Calu3 (cell line): ENCODE data around the gene MAD2L2. TPM values are rescaled to one million over a fixed set of nuclear protein-coding genes. Genes with fewer than 3 reads are reported as not detected.

Experiments used
- BruUV-seq: library from RNA; stranded (reverse); fragments of 400-500 nt; replicated peaks from 2 replicates; lab custom pipeline; 2021; lab: Mats Ljungman, UMichigan
- CTCF ChIA-PET: fragments of 300-600 bp; sonication (Branson Sonifier 250); formaldehyde crosslinking; loops from one replicate; lab custom pipeline; 2022; ENCODE audit warnings: antibody characterized with exemption; lab: Charles Lee
- DNase-seq: peaks from one replicate; pipeline ENCODE4 v3.0.0; 2022
- H3K27ac Mint-ChIP-seq: one replicate; pipeline ENCODE4 v1.8.0; 2022; ENCODE audit warnings: mixed read lengths; ENCODE audit not compliant: unreplicated experiment
- H3K27me3 Mint-ChIP-seq: one replicate; pipeline ENCODE4 v1.8.0; 2022; ENCODE audit warnings: mixed read lengths; ENCODE audit not compliant: unreplicated experiment
- H3K36me3 Mint-ChIP-seq: one replicate; pipeline ENCODE4 v1.8.0; 2022; ENCODE audit warnings: mild to moderate bottlenecking, moderate library complexity, mixed read lengths; ENCODE audit not compliant: insufficient read depth, unreplicated experiment
- H3K4me1 Mint-ChIP-seq: one replicate; pipeline ENCODE4 v1.8.0; 2022; ENCODE audit warnings: mild to moderate bottlenecking, low read depth, mixed read lengths; ENCODE audit not compliant: unreplicated experiment
- H3K4me3 Mint-ChIP-seq: one replicate; pipeline ENCODE4 v1.8.0; 2022; ENCODE audit warnings: mild to moderate bottlenecking, low read depth, moderate library complexity, mixed read lengths; ENCODE audit not compliant: unreplicated experiment
- H3K9me3 Mint-ChIP-seq: one replicate; pipeline ENCODE4 v1.8.0; 2022; ENCODE audit warnings: low read depth, mixed read lengths; ENCODE audit not compliant: unreplicated experiment
- CTCF ChIP-seq: fragments of 200-600 bp; IDR thresholded peaks from one replicate; pipeline ENCODE4 v1.8.0; 2022; ENCODE audit warnings: antibody characterized with exemption; ENCODE audit not compliant: unreplicated experiment
- intact Hi-C: fragments of 100-400 bp; cut with micrococcal nuclease; formaldehyde crosslinking; loops from one replicate; pipeline ENCODE4 v1.10.0; 2022; ENCODE audit not compliant: unreplicated experiment
- total RNA-seq: library from RNA; stranded (reverse); gene quantifications from 2 replicates; pipeline ENCODE4 v1.2.3, GENCODE V29; 2022

The MAD2L2 gene
- total RNA-seq, 1 experiment from 2014 or later = 19.2 TPM

- CTCF ChIA-PET = interaction anchor here (0.6 kb wide), 1 partner anchor 69 kb away, joined by 3 read pairs; no protein-coding TSS in a partner anchor
- Mint-ChIP-seq H3K9me3 (no peaks in the 10 kb centered on the region), H3K4me3 (peak overlapping the region; percentile 58), H3K36me3 (peaks cover 14% of the 10 kb centered on the region), H3K27me3 (peaks cover 28% of the 10 kb centered on the region), H3K27ac (no peak overlapping the region), H3K4me1 (peaks cover 9% of the 10 kb centered on the region)
- no peak for TF ChIP-seq CTCF
- intact Hi-C loops = loop anchor here (5.0 kb wide), 1 partner anchor 64 kb away; no protein-coding TSS in a partner anchor
- no peak for DNase-seq
- no TSS peak for BruUV-seq
These were observed 27.1 kb downstream of the MAD2L2 start for GRCh38 chr1:11653861-11654136.

GRCh38 chr1:11653101-11653860 is 27.7 kb downstream of the MAD2L2 start:
- peaks cover 28% of the 10 kb centered on the region for H3K27me3 Mint-ChIP-seq
- DNase-seq = peak; percentile 31
- peak overlapping the region; percentile 58 for H3K4me3 Mint-ChIP-seq

GRCh38 chr1:11652203-11652780 is 28.7 kb downstream of the MAD2L2 start:
- CTCF ChIA-PET = no interaction called here
- peaks cover 8% of the 10 kb centered on the region for H3K36me3 Mint-ChIP-seq
- no TSS peak for BruUV-seq
- intact Hi-C loops = loop anchor here (5.0 kb wide), 1 partner anchor 65 kb away; no protein-coding TSS in a partner anchor
- peaks cover 9% of the 10 kb centered on the region for H3K4me1 Mint-ChIP-seq
- no peak overlapping the region for H3K4me3 Mint-ChIP-seq
- H3K27ac Mint-ChIP-seq = no peak overlapping the region
- no peak for TF ChIP-seq CTCF
- peaks cover 28% of the 10 kb centered on the region for H3K27me3 Mint-ChIP-seq
- H3K9me3 Mint-ChIP-seq = no peaks in the 10 kb centered on the region
- no peak for DNase-seq

More at GRCh38 chr1:11653101-11653860, 27.7 kb downstream of the MAD2L2 start:
- CTCF ChIA-PET = interaction anchor here (0.6 kb wide), 1 partner anchor 70 kb away, joined by 3 read pairs; no protein-coding TSS in a partner anchor
- TF ChIP-seq CTCF = no peak
- intact Hi-C loops = loop anchor here (5.0 kb wide), 1 partner anchor 64 kb away; no protein-coding TSS in a partner anchor
- Mint-ChIP-seq H3K27ac (no peak overlapping the region), H3K4me1 (peaks cover 9% of the 10 kb centered on the region), H3K36me3 (peaks cover 13% of the 10 kb centered on the region), H3K9me3 (no peaks in the 10 kb centered on the region)
- BruUV-seq = no TSS peak

GRCh38 chr1:11651017-11651416 is 29.9 kb downstream of the MAD2L2 start:
- peaks cover 9% of the 10 kb centered on the region for H3K4me1 Mint-ChIP-seq
- CTCF ChIA-PET = interaction anchor here (0.9 to 2.1 kb wide), 4 partner anchors 13 to 69 kb away, joined by 4 to 18 read pairs (median 6); partner anchors contain the start of gene FBXO6

More at GRCh38 chr1:11651017-11651416, 29.9 kb downstream of the MAD2L2 start:
- BruUV-seq = no TSS peak
- Mint-ChIP-seq H3K9me3 (no peaks in the 10 kb centered on the region), H3K4me3 (peak overlapping the region; percentile 63), H3K27me3 (peaks cover 28% of the 10 kb centered on the region), H3K36me3 (peaks cover 8% of the 10 kb centered on the region), H3K27ac (no peak overlapping the region)
- intact Hi-C loops = loop anchor here (5.0 kb wide), 1 partner anchor 66 kb away; no protein-coding TSS in a partner anchor
- no peak for TF ChIP-seq CTCF
- no peak for DNase-seq
